H1 (cell line): Measurements from ENCODE around the gene MAP4.

Experiments
- CBX5 ChIP-seq: fragments of 300-800, 300-1000 bp; sonication (generic); IDR thresholded peaks from 2 replicates; pipeline ENCODE4 v1.7.1; 2016; ENCODE audit warnings: antibody characterized with exemption, low read length, low read depth
- CHD2 ChIP-seq: IDR thresholded peaks from 2 replicates; pipeline ENCODE4 v1.6.1; 2012; ENCODE audit warnings: low read length, improper control_type of control experiment
- CTCF ChIP-seq, 3 experiments: IDR thresholded peaks; 1 replicate in 2 of 3; 2 replicates in 1 of 3; pipeline versions ENCODE4 v1.5.1 to v1.6.1; 2011; ENCODE audit warnings: low read length in 3 of 3, mild to moderate bottlenecking in 3 of 3, inconsistent platforms in 2 of 3, low read depth in 1 of 3, moderate library complexity in 1 of 3; ENCODE audit not compliant: insufficient read depth in 1 of 3; ENCODE audit errors: control extremely low read depth in 1 of 3
- EP300 ChIP-seq, 2 experiments: IDR thresholded peaks; 1 replicate in 1 of 2; 2 replicates in 1 of 2; pipeline ENCODE4 v1.6.1; 2011 to 2012; ENCODE audit warnings: low read depth in 2 of 2, low read length in 2 of 2, mild to moderate bottlenecking in 2 of 2, borderline replicate concordance in 1 of 2, inconsistent platforms in 1 of 2, moderate library complexity in 1 of 2
- JUND ChIP-seq: IDR thresholded peaks from 2 replicates; pipeline ENCODE4 v1.6.1; 2011; ENCODE audit warnings: mild to moderate bottlenecking, improper control_type of control experiment, low read length
- POLR2AphosphoS5 ChIP-seq: IDR thresholded peaks from 2 replicates; pipeline ENCODE4 v1.6.1; 2011; ENCODE audit warnings: low read depth, low read length
- TAF1 ChIP-seq: IDR thresholded peaks from 2 replicates; pipeline ENCODE4 v1.6.1; 2011; ENCODE audit warnings: mild to moderate bottlenecking, low read depth, low read length
- TCF12 ChIP-seq: IDR thresholded peaks from 2 replicates; pipeline ENCODE4 v1.6.1; 2011; ENCODE audit warnings: low read depth, mild to moderate bottlenecking, low read length
- YY1 ChIP-seq: IDR thresholded peaks from 2 replicates; pipeline ENCODE4 v1.6.1; 2011; ENCODE audit warnings: low read depth, mild to moderate bottlenecking, low read length
- TF ChIP-seq, protein P1 (sequence below): IDR thresholded peaks from 2 replicates; pipeline ENCODE4 v1.6.1; 2011; ENCODE audit warnings: low read length, improper control_type of control experiment

- TF ChIP-seq CTCF (IDR thresholded peaks at IDR 0.05; ENCODE audit: control extremely low read depth in 1 of 3, insufficient read depth in 1 of 3, low read depth in 1 of 3, low read length in 3 of 3) (no peak), POLR2AphosphoS5 (no peak), EP300 (IDR thresholded peaks at IDR 0.05; ENCODE audit: borderline replicate concordance in 1 of 2, low read depth in 2 of 2, low read length in 2 of 2) (no peak), TAF1 (no peak), YY1 (no peak), JUND (no peak), CBX5 (no peak), TCF12 (no peak), CHD2 (no peak)
- TF ChIP-seq, protein P1, sequence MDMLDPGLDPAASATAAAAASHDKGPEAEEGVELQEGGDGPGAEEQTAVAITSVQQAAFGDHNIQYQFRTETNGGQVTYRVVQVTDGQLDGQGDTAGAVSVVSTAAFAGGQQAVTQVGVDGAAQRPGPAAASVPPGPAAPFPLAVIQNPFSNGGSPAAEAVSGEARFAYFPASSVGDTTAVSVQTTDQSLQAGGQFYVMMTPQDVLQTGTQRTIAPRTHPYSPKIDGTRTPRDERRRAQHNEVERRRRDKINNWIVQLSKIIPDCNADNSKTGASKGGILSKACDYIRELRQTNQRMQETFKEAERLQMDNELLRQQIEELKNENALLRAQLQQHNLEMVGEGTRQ = no peak
Measured at GRCh38 chr3:48013288-48013980, 2.8 kb downstream of the MAP4 start.
